ENCODE measurements around the gene RPRD1A.

GRCh38 chr18:36028859-36029258 is 38.5 kb downstream of the RPRD1A start:
- TF ChIP-seq EZH2 (IDR thresholded peaks at IDR 0.05; ENCODE audit: insufficient read depth, poor library complexity, severe bottlenecking) (no peak), EZH2phosphoT487 (IDR thresholded peaks at IDR 0.05; ENCODE audit: insufficient read depth, low read depth) (no peak)
